CD4-positive, alpha-beta T cell (primary cell): ENCODE measurements around the gene TMEM91. TPM values are rescaled to one million over a fixed set of nuclear protein-coding genes. Genes with fewer than 3 reads are reported as not detected.

Experiments used
- ATAC-seq: fragments of 200-7000 bp; cut with Tn5 transposase; one replicate; pipeline ENCODE4 v1.10.0; 2022; ENCODE audit warnings: mild to moderate bottlenecking; ENCODE audit not compliant: poor library complexity
- CTCF ChIA-PET: fragments of 350-600 bp; sonication (Branson Sonifier 250); formaldehyde crosslinking; loops from one replicate; lab custom pipeline; 2021; ENCODE audit warnings: antibody characterized with exemption, inconsistent platforms; lab: Charles Lee
- POLR2A ChIA-PET: fragments of 350-600 bp; sonication (Branson Sonifier 250); formaldehyde crosslinking; loops from one replicate; lab custom pipeline; 2021; ENCODE audit warnings: antibody characterized with exemption, inconsistent platforms; lab: Charles Lee
- DNase-seq, 14 experiments: peaks; one replicate each; pipeline ENCODE4 v3.0.0-alpha.2; 2013 to 2020; ENCODE audit warnings: mixed read lengths in 2 of 14
- H3K27ac ChIP-seq, 2 donors: one replicate each; pipeline versions ENCODE4 v1.5.1 to v1.7.0; 2013; ENCODE audit warnings: low read length in 2 of 2, low read depth in 1 of 2, mild to moderate bottlenecking in 1 of 2
- H3K27me3 ChIP-seq, 2 experiments: 1 replicate in 1 of 2; 2 replicates in 1 of 2; pipeline versions ENCODE4 v1.6.1 to v1.7.0; 2013; ENCODE audit warnings: low read length in 2 of 2, control low read depth in 1 of 2, mild to moderate bottlenecking in 1 of 2, moderate library complexity in 1 of 2; ENCODE audit not compliant: insufficient read depth in 2 of 2, control insufficient read depth in 1 of 2
- H3K36me3 ChIP-seq: one replicate; pipeline ENCODE4 v1.6.1; 2013; ENCODE audit warnings: low read length, control low read depth; ENCODE audit not compliant: insufficient read depth
- H3K4me1 ChIP-seq: one replicate; pipeline ENCODE4 v1.6.1; 2013; ENCODE audit warnings: low read length, control low read depth; ENCODE audit not compliant: insufficient read depth
- H3K4me3 ChIP-seq: one replicate; pipeline ENCODE4 v1.5.1; 2013; ENCODE audit warnings: mild to moderate bottlenecking, low read length, moderate library complexity
- H3K9me3 ChIP-seq, 2 experiments: 1 replicate in 1 of 2; 2 replicates in 1 of 2; pipeline versions ENCODE4 v1.6.1 to v1.7.0; 2013; ENCODE audit warnings: low read length in 2 of 2, mild to moderate bottlenecking in 2 of 2, control low read depth in 1 of 2, moderate library complexity in 1 of 2; ENCODE audit not compliant: control insufficient read depth in 1 of 2, insufficient read depth in 1 of 2
- H3K27ac Mint-ChIP-seq: one replicate; pipeline ENCODE4 v1.8.0; 2020; ENCODE audit warnings: mixed read lengths
- H3K27me3 Mint-ChIP-seq: one replicate; pipeline ENCODE4 v1.8.0; 2021; ENCODE audit warnings: mixed read lengths
- H3K36me3 Mint-ChIP-seq: one replicate; pipeline ENCODE4 v1.8.0; 2021; ENCODE audit warnings: low read depth, mixed read lengths
- H3K4me1 Mint-ChIP-seq: one replicate; pipeline ENCODE4 v1.8.0; 2021; ENCODE audit warnings: low read depth, mixed read lengths
- H3K4me3 Mint-ChIP-seq: one replicate; pipeline ENCODE4 v1.8.0; 2020; ENCODE audit warnings: mild to moderate bottlenecking, mixed read lengths
- H3K9me3 Mint-ChIP-seq: one replicate; pipeline ENCODE4 v1.8.0; 2020; ENCODE audit warnings: mixed read lengths
- intact Hi-C, 2 experiments: fragments of 100-400 bp; cut with DNase I in 1 of 2; cut with micrococcal nuclease in 1 of 2; formaldehyde crosslinking; loops; one replicate each; pipeline versions ENCODE4 v1.15.1 to v1.9.0; 2023 to 2025; cut with DNase I, micrococcal nuclease
- total RNA-seq, 174 experiments: library from RNA in 2 of 174; stranded (reverse) in 2 of 174; gene quantifications; one replicate each; pipeline ENCODE4 v1.2.3 and lab custom pipeline; 2021 to 2026
- TF ChIP-seq, protein P1 (sequence below): fragments of 200-600 bp; IDR thresholded peaks from one replicate; pipeline ENCODE4 v1.8.0; 2022; ENCODE audit warnings: antibody characterized with exemption, mild to moderate bottlenecking

Gene TMEM91
- total RNA-seq, 2 experiments from 2014 or later, result 6.8 to 7.7 TPM

DNA sequence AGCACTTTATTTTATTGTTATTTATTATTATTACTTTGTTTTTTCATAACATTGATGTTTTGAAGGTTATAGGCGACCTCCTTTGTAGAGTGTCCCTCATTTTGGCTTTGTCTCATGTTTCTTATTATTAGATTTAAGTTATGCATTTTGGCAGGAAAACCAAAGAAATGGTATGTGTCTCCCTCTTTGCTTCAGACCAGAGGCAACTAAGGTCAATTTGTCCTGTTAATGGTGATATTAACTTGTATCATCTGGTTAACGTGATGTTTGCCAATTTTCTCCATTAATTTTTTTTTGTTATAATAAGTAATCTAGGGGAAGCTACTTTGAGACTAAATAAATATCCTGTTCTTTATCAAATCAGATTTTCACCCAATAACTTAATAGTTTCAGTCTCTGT is 3.8 kb upstream of the TMEM91 start:
- Histone ChIP-seq H3K27me3 (no peaks in the 10 kb centered on the region), H3K27ac (no peak overlapping the region), H3K4me1 (peaks cover 20% of the 10 kb centered on the region), H3K9me3 (no peaks in the 10 kb centered on the region), H3K4me3 (no peak overlapping the region), H3K36me3 (no peaks in the 10 kb centered on the region)
- ATAC-seq (no peak), DNase-seq (no peak)
- H3K27ac Mint-ChIP-seq, result no peak overlapping the region
- ChIA-PET CTCF (no interaction called here), POLR2A (interaction anchor here (0.9 kb wide), 1 partner anchor 8 kb away, joined by 3 read pairs; the partner anchor contains the start of gene B9D2)
- no peaks in the 10 kb centered on the region for H3K9me3 Mint-ChIP-seq
- intact Hi-C loops, result no loop called here
- TF ChIP-seq, protein P1, sequence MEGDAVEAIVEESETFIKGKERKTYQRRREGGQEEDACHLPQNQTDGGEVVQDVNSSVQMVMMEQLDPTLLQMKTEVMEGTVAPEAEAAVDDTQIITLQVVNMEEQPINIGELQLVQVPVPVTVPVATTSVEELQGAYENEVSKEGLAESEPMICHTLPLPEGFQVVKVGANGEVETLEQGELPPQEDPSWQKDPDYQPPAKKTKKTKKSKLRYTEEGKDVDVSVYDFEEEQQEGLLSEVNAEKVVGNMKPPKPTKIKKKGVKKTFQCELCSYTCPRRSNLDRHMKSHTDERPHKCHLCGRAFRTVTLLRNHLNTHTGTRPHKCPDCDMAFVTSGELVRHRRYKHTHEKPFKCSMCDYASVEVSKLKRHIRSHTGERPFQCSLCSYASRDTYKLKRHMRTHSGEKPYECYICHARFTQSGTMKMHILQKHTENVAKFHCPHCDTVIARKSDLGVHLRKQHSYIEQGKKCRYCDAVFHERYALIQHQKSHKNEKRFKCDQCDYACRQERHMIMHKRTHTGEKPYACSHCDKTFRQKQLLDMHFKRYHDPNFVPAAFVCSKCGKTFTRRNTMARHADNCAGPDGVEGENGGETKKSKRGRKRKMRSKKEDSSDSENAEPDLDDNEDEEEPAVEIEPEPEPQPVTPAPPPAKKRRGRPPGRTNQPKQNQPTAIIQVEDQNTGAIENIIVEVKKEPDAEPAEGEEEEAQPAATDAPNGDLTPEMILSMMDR, result no peak
- no peaks in the 10 kb centered on the region for H3K27me3 Mint-ChIP-seq
- no peaks in the 10 kb centered on the region for H3K36me3 Mint-ChIP-seq
- H3K4me1 Mint-ChIP-seq, result peaks cover 14% of the 10 kb centered on the region
- no peak overlapping the region for H3K4me3 Mint-ChIP-seq

GRCh38 chr19:41373993-41374392 is 2.3 kb upstream of the TMEM91 start:
- H3K9me3 Mint-ChIP-seq, result no peaks in the 10 kb centered on the region
- H3K36me3 ChIP-seq, result no peaks in the 10 kb centered on the region
- H3K36me3 Mint-ChIP-seq, result no peaks in the 10 kb centered on the region
- ChIA-PET CTCF (no interaction called here), POLR2A (no interaction called here)
- no peak overlapping the region for H3K27ac Mint-ChIP-seq
- intact Hi-C loops, result no loop called here
- no peaks in the 10 kb centered on the region for H3K9me3 ChIP-seq
- H3K4me3 Mint-ChIP-seq, result no peak overlapping the region
- peaks cover 14% of the 10 kb centered on the region for H3K4me1 Mint-ChIP-seq
- no peaks in the 10 kb centered on the region for H3K27me3 ChIP-seq
- H3K27me3 Mint-ChIP-seq, result no peaks in the 10 kb centered on the region
- peaks cover 20% of the 10 kb centered on the region for H3K4me1 ChIP-seq
- TF ChIP-seq, protein P1, result no peak
- DNase-seq (no peak), ATAC-seq (no peak)
- H3K27ac ChIP-seq, result no peak overlapping the region
- H3K4me3 ChIP-seq, result no peak overlapping the region

GRCh38 chr19:41376998-41377365 is 649 bp downstream of the TMEM91 start:
- H3K36me3 Mint-ChIP-seq, result no peaks in the 10 kb centered on the region

More at GRCh38 chr19:41376998-41377365, 649 bp downstream of the TMEM91 start:
- H3K27ac Mint-ChIP-seq, result peak overlapping the region; percentile 8
- no peaks in the 10 kb centered on the region for H3K27me3 Mint-ChIP-seq
- peak overlapping the region; percentile 85 for H3K4me3 Mint-ChIP-seq
- H3K4me1 ChIP-seq, result peaks cover 20% of the 10 kb centered on the region
- ATAC-seq (peak; percentile 45), DNase-seq (no peak)
- CTCF ChIA-PET, result no interaction called here
- TF ChIP-seq, protein P1, result no peak
- intact Hi-C loops, result no loop called here
- H3K9me3 Mint-ChIP-seq, result no peaks in the 10 kb centered on the region
- H3K27me3 ChIP-seq, result no peaks in the 10 kb centered on the region
- POLR2A ChIA-PET, result interaction anchor here (1.4 kb wide), 1 partner anchor 13 kb away, joined by 6 read pairs; the partner anchor contains the start of gene B9D2
- no peaks in the 10 kb centered on the region for H3K36me3 ChIP-seq
- no peak overlapping the region for H3K27ac ChIP-seq
- peaks cover 14% of the 10 kb centered on the region for H3K4me1 Mint-ChIP-seq
- no peaks in the 10 kb centered on the region for H3K9me3 ChIP-seq
- H3K4me3 ChIP-seq, result peak overlapping the region; percentile 64
